MM.1S (cell line): ENCODE results near the gene THRA.
"Not testable (repeated sequence)": the region's sequence is repeated elsewhere in the genome, so short reads cannot be mapped to it uniquely, and the experiment has no call there.

Source experiments
- EZH2 ChIP-seq: fragments of 300-600 bp; sonication (generic); optimal IDR thresholded peaks from 2 replicates; pipeline ENCODE3; 2017; ENCODE audit warnings: low read depth, mild to moderate bottlenecking, antibody characterized with exemption, low read length, mixed read lengths
- EZH2phosphoT487 ChIP-seq: fragments of 300-600 bp; sonication (generic); IDR thresholded peaks from 2 replicates; pipeline ENCODE4 v1.6.1; 2018; ENCODE audit warnings: antibody characterized with exemption, low read length
- TF ChIP-seq, protein P1 (sequence below): fragments of 300-600 bp; sonication (generic); IDR thresholded peaks from 2 replicates; pipeline ENCODE4 v1.5.1; 2016; ENCODE audit warnings: antibody characterized with exemption, low read length, mixed read lengths

DNA sequence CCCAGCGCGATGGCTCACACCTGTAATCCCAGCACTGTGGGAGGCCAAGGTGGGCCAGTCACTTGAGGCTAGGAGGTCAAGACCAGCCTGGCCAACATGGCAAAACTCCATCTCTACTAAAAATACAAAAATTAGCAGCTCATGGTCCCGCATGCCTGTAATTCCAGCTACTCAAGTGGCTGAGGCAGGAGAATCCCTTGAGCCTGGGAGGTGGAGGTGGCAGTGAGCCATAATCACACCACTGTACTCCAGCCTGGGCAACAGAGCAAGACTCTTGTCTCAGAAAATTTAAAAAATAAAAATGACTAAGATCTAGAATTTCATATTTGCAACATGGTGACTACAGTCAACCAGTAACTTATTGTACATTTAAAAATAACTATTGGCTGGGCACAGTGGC lies 80.4 kb downstream of the THRA start:
- not testable (repeated sequence) for TF ChIP-seq EZH2, EZH2phosphoT487
- TF ChIP-seq, protein P1, sequence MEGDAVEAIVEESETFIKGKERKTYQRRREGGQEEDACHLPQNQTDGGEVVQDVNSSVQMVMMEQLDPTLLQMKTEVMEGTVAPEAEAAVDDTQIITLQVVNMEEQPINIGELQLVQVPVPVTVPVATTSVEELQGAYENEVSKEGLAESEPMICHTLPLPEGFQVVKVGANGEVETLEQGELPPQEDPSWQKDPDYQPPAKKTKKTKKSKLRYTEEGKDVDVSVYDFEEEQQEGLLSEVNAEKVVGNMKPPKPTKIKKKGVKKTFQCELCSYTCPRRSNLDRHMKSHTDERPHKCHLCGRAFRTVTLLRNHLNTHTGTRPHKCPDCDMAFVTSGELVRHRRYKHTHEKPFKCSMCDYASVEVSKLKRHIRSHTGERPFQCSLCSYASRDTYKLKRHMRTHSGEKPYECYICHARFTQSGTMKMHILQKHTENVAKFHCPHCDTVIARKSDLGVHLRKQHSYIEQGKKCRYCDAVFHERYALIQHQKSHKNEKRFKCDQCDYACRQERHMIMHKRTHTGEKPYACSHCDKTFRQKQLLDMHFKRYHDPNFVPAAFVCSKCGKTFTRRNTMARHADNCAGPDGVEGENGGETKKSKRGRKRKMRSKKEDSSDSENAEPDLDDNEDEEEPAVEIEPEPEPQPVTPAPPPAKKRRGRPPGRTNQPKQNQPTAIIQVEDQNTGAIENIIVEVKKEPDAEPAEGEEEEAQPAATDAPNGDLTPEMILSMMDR = not testable (repeated sequence)
